Activated CD8-positive, alpha-beta T cell treated with anti-CD3 and anti-CD28 coated beads for 36 hours (primary cell): Measurements from ENCODE around the gene NSMCE4A. TPM values are rescaled to one million over a fixed set of nuclear protein-coding genes. Genes with fewer than 3 reads are reported as not detected.
"Not testable (repeated sequence)": the region's sequence is repeated elsewhere in the genome, so short reads cannot be mapped to it uniquely, and the experiment has no call there.

Source experiments
- ATAC-seq: fragments of 200-7000 bp; cut with Tn5 transposase; one replicate; pipeline ENCODE4 v1.10.0; 2021; ENCODE audit warnings: mild to moderate bottlenecking, moderate library complexity
- CTCF ChIA-PET: fragments of 350-600 bp; sonication (Branson Sonifier 250); formaldehyde crosslinking; loops from one replicate; lab custom pipeline; 2021; ENCODE audit warnings: antibody characterized with exemption; lab: Charles Lee
- POLR2A ChIA-PET: fragments of 350-600 bp; sonication (Branson Sonifier 250); formaldehyde crosslinking; loops from one replicate; lab custom pipeline; 2021; ENCODE audit warnings: antibody characterized with exemption; lab: Charles Lee
- DNase-seq: peaks from one replicate; pipeline ENCODE4 v3.0.0-alpha.2; 2020
- H3K27ac Mint-ChIP-seq: one replicate; pipeline ENCODE4 v1.8.0; 2021; ENCODE audit warnings: mild to moderate bottlenecking, mixed read lengths
- H3K27me3 Mint-ChIP-seq: one replicate; pipeline ENCODE4 v1.8.0; 2021; ENCODE audit warnings: mixed read lengths
- H3K36me3 Mint-ChIP-seq: one replicate; pipeline ENCODE4 v1.8.0; 2021; ENCODE audit warnings: low read depth, mixed read lengths
- H3K4me1 Mint-ChIP-seq: one replicate; pipeline ENCODE4 v1.8.0; 2021; ENCODE audit warnings: low read depth, mixed read lengths
- H3K4me3 Mint-ChIP-seq: one replicate; pipeline ENCODE4 v1.8.0; 2021; ENCODE audit warnings: mild to moderate bottlenecking, moderate library complexity, mixed read lengths
- H3K9me3 Mint-ChIP-seq: one replicate; pipeline ENCODE4 v1.8.0; 2021; ENCODE audit warnings: mixed read lengths
- CTCF ChIP-seq: fragments of 200-600 bp; IDR thresholded peaks from one replicate; pipeline ENCODE4 v1.8.0; 2022; ENCODE audit warnings: antibody characterized with exemption, mild to moderate bottlenecking
- intact Hi-C: fragments of 100-400 bp; cut with micrococcal nuclease; formaldehyde crosslinking; loops from one replicate; pipeline ENCODE4 v1.10.0; 2022
- total RNA-seq, 2 experiments: library from RNA; stranded (reverse); gene quantifications; one replicate each; pipeline ENCODE4 v1.2.3, GENCODE V29; 2021

Gene NSMCE4A
- total RNA-seq, 2 experiments from 2014 or later: 49.7 to 50.8 TPM

GRCh38 chr10:121926157-121926556 lies 48.9 kb downstream of the NSMCE4A start:
- DNase-seq: no peak
- Mint-ChIP-seq H3K36me3 (peaks cover 7% of the 10 kb centered on the region), H3K9me3 (no peaks in the 10 kb centered on the region), H3K27ac (no peak overlapping the region), H3K4me1 (peaks cover 21% of the 10 kb centered on the region), H3K4me3 (peak overlapping the region; percentile 37), H3K27me3 (no peaks in the 10 kb centered on the region)
- no peak for TF ChIP-seq CTCF
- no peak for ATAC-seq
- ChIA-PET POLR2A (no interaction called here), CTCF (no interaction called here)
- intact Hi-C loops: no loop called here

- intact Hi-C loops: no loop called here
- no peak overlapping the region for H3K27ac Mint-ChIP-seq
- H3K27me3 Mint-ChIP-seq: no peaks in the 10 kb centered on the region
- peaks cover 16% of the 10 kb centered on the region for H3K4me1 Mint-ChIP-seq
- ATAC-seq (no peak), DNase-seq (no peak)
- ChIA-PET CTCF (no interaction called here), POLR2A (no interaction called here)
- peaks cover 4% of the 10 kb centered on the region for H3K9me3 Mint-ChIP-seq
- peaks cover 18% of the 10 kb centered on the region for H3K36me3 Mint-ChIP-seq
- H3K4me3 Mint-ChIP-seq: no peak overlapping the region
- TF ChIP-seq CTCF: no peak
Measured at GRCh38 chr10:121921238-121921931, 53.6 kb downstream of the NSMCE4A start.

GRCh38 chr10:121919666-121920065 lies 55.4 kb downstream of the NSMCE4A start:
- ATAC-seq (no peak), DNase-seq (no peak)
- no peak for TF ChIP-seq CTCF
- Mint-ChIP-seq H3K9me3 (peaks cover 4% of the 10 kb centered on the region), H3K4me3 (no peak overlapping the region), H3K27me3 (no peaks in the 10 kb centered on the region), H3K4me1 (peaks cover 10% of the 10 kb centered on the region), H3K27ac (no peak overlapping the region), H3K36me3 (peaks cover 23% of the 10 kb centered on the region)
- intact Hi-C loops: no loop called here
- ChIA-PET CTCF (no interaction called here), POLR2A (no interaction called here)

- DNase-seq, H3K27ac Mint-ChIP-seq, ATAC-seq, H3K27me3 Mint-ChIP-seq, H3K4me3 Mint-ChIP-seq, H3K9me3 Mint-ChIP-seq, POLR2A ChIA-PET, CTCF ChIA-PET, intact Hi-C loops: not testable (repeated sequence)
- Mint-ChIP-seq H3K4me1 (peaks cover 10% of the 10 kb centered on the region), H3K36me3 (peaks cover 25% of the 10 kb centered on the region)
Measured at GRCh38 chr10:121918800-121919199, 56.2 kb downstream of the NSMCE4A start.

- DNase-seq (no peak), ATAC-seq (no peak)
- Mint-ChIP-seq H3K4me1 (peaks cover 12% of the 10 kb centered on the region), H3K36me3 (peaks cover 33% of the 10 kb centered on the region), H3K4me3 (no peak overlapping the region), H3K27ac (no peak overlapping the region), H3K9me3 (peaks cover 4% of the 10 kb centered on the region), H3K27me3 (no peaks in the 10 kb centered on the region)
- ChIA-PET POLR2A (no interaction called here), CTCF (no interaction called here)
- intact Hi-C loops: no loop called here
- no peak for TF ChIP-seq CTCF
Measured at GRCh38 chr10:121914661-121915060, 60.4 kb downstream of the NSMCE4A start.
